ENCODE results near the gene ZSCAN23.

DNA sequence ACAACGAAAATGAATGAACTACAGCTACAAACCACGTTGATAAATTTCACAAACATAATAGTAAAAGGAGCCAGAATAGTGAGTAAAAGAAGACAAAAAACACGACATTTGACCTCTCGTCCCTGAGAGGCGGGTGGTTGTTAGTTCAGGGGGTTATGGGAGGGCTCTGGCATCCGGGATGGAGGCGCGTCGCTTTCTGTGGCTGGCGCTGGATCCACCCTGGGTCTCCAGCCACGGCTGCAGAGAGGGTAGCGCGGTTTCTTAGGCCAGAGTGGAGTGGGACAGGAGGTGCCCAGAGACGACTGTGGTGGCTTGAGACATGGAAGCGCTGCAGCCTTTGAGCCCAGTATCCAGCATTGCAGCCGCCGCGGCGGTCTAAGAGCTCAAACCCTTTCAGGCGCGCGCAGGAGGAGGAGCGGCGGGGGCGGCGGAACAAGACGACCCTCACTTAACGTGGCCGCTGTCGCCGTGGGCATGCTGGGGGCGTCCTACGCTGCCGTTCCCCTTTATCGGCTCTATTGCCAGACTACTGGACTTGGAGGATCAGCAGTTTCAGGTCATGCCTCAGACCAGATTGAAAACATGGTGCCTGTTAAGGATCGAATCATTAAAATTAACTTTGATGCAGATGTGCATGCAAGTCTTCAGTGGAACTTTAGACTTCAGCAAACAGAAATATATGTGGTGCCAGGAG lies 3.7 kb upstream of the ZSCAN23 start:
- TF ChIP-seq, protein P1, sequence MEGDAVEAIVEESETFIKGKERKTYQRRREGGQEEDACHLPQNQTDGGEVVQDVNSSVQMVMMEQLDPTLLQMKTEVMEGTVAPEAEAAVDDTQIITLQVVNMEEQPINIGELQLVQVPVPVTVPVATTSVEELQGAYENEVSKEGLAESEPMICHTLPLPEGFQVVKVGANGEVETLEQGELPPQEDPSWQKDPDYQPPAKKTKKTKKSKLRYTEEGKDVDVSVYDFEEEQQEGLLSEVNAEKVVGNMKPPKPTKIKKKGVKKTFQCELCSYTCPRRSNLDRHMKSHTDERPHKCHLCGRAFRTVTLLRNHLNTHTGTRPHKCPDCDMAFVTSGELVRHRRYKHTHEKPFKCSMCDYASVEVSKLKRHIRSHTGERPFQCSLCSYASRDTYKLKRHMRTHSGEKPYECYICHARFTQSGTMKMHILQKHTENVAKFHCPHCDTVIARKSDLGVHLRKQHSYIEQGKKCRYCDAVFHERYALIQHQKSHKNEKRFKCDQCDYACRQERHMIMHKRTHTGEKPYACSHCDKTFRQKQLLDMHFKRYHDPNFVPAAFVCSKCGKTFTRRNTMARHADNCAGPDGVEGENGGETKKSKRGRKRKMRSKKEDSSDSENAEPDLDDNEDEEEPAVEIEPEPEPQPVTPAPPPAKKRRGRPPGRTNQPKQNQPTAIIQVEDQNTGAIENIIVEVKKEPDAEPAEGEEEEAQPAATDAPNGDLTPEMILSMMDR (IDR thresholded peaks at IDR 0.05), result no peak
- TF ChIP-seq POLR2AphosphoS5 (IDR thresholded peaks at IDR 0.05) (no peak), POLR2A (IDR thresholded peaks at IDR 0.05) (no peak)

Measured in transverse colon (tissue), 4 donors.